GM12873 (cell line): ENCODE results near the gene NDUFA11.

Experiments
- CTCF ChIP-seq: IDR thresholded peaks from 2 replicates; pipeline ENCODE4 v1.5.1; 2012; ENCODE audit warnings: low read depth, mild to moderate bottlenecking, moderate library complexity, low read length, control low read depth; ENCODE audit not compliant: insufficient read depth; ENCODE audit errors: missing control alignments

NDUFA11 gene

GRCh38 chr19:5948752-5949564, 45.4 kb upstream of the NDUFA11 start:
- TF ChIP-seq CTCF, result no peak

DNA sequence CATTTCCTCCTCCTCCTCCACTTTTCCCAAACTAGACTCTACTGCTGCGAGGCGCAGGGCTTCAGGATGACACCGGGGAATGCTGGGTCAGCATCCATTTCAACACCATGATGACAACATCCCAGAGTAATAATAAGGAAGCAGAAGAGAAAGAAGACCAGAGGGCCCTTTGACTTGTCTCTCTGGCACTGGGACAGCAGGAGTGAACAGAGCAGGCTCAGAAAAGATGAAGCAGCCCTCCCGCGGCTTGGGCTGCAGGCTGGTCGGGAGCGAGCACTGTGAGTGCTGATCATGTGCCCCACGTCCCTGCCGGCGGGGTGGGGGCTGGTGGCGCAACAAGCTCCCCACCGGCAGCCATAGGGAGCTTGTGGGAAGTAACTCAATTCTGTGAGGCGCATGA, 43.8 kb upstream of the NDUFA11 start:
- TF ChIP-seq CTCF, result no peak

DNA sequence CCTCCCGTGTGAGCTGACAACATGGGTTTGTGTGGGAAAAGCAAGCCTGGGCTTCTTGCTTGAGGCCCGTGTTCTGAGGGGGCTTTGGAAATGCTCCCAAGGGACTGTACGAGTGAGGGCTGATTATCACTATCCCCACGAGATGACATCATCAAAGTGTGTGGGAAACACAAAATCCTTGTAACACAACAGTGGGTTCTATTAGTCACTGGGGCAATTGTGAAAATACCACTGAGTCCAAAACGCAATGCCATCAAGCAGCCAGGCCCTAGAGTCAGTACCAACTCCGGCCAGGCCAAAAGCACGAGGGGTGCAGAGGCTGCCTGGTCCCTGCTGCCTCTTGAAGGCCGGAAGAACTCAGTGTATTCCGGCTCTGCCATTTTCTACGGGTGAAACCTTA, 40.0 kb upstream of the NDUFA11 start:
- no peak for TF ChIP-seq CTCF

- no peak for TF ChIP-seq CTCF
Measured at GRCh38 chr19:5943045-5943444, 39.5 kb upstream of the NDUFA11 start.

- TF ChIP-seq CTCF, result no peak
Measured at GRCh38 chr19:5941673-5942072, 38.1 kb upstream of the NDUFA11 start.

- TF ChIP-seq CTCF, result no peak
Measured at GRCh38 chr19:5940260-5941208, 36.9 kb upstream of the NDUFA11 start.

DNA sequence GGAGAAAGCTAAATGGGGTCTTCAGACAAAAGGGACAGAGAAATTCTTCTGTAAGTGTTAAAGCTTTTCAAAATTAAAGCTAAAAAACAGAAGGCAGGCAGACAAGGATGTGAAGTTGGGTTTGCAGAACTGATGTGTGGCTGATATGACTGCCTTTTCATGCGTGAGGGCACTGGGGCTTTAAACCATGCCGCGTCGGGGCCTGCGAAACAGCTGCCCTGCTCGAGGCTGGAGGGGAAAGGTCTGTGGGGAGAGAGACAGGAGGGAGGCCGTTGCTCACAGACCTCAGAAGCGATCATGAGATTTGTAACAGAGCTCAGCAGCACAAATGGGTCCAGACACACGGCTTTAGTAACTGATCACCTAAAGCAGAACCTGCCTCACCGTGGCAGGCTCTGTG, 34.0 kb upstream of the NDUFA11 start:
- TF ChIP-seq CTCF, result no peak
